ENCODE data around the gene ANKRD11. TPM values are rescaled to one million over a fixed set of nuclear protein-coding genes. Genes with fewer than 3 reads are reported as not detected.

Gene ANKRD11
- total RNA-seq, 1 donor = 97.4 TPM

- Histone ChIP-seq H3K9me3 (ENCODE audit: low read depth, low read length) (no peaks in the 10 kb centered on the region), H4K20me1 (ENCODE audit: insufficient read depth, low read length) (peaks cover 95% of the 10 kb centered on the region), H3K79me2 (ENCODE audit: insufficient read depth, low read length) (peaks cover 97% of the 10 kb centered on the region), H3K27ac (ENCODE audit: low read depth, low read length) (peak overlapping the region; percentile 38), H3K4me3 (ENCODE audit: insufficient read depth, low read length) (no peak overlapping the region), H3K4me2 (ENCODE audit: insufficient read depth, low read length) (peak overlapping the region; percentile 57), H3K36me3 (ENCODE audit: insufficient read depth, low read length) (no peaks in the 10 kb centered on the region), H3K27me3 (ENCODE audit: insufficient read depth, low read length) (no peaks in the 10 kb centered on the region), H3K4me1 (ENCODE audit: insufficient read depth, low read length) (peaks cover 38% of the 10 kb centered on the region), H2AFZ (ENCODE audit: low read length) (no peak overlapping the region)
- TF ChIP-seq CTCF (IDR thresholded peaks at IDR 0.05; ENCODE audit: extremely low read depth, low read depth, low read length) = no peak
- no peak for DNase-seq (ENCODE audit: insufficient read length, low spot score, missing footprints)
Observed at GRCh38 chr16:89410322-89410721, 80.0 kb downstream of the ANKRD11 start.

DNA sequence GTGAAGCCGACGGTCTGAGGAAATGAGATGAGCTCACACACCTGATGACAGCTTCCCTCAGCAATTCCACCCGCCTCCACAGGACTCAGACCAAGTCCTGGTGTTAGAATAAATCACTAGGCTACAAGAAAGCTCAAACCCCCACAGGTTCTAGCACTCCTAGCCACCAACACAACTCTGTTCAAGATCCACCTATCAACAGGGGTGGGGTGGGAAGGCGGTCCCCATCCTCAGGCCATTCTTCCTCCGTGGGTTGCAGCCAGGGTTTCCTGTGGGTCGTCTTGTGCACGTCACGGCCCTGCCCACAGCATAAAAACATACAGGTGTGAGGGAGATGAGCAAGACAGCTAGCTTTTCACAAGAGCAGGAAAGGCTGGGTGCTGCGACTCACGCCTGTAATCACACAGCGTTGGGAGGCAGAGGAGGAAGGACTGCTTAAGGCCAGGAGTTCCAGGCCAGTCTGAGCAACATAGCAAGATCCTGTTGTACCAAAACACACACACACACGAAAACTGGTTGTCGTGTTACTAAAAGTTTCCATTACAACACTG lies 81.1 kb downstream of the ANKRD11 start:
- H3K4me1 ChIP-seq (ENCODE audit: insufficient read depth, low read length) = peaks cover 38% of the 10 kb centered on the region
- TF ChIP-seq CTCF (IDR thresholded peaks at IDR 0.05; ENCODE audit: extremely low read depth, low read depth, low read length) = no peak
- no peaks in the 10 kb centered on the region for H3K9me3 ChIP-seq (ENCODE audit: low read depth, low read length)
- H3K36me3 ChIP-seq (ENCODE audit: insufficient read depth, low read length) = no peaks in the 10 kb centered on the region
- H3K4me2 ChIP-seq (ENCODE audit: insufficient read depth, low read length) = no peak overlapping the region
- H2AFZ ChIP-seq (ENCODE audit: low read length) = no peak overlapping the region
- H3K79me2 ChIP-seq (ENCODE audit: insufficient read depth, low read length) = peaks cover 98% of the 10 kb centered on the region
- peaks cover 97% of the 10 kb centered on the region for H4K20me1 ChIP-seq (ENCODE audit: insufficient read depth, low read length)
- peak overlapping the region; percentile 50 for H3K27ac ChIP-seq (ENCODE audit: low read depth, low read length)
- no peak for DNase-seq (ENCODE audit: insufficient read length, low spot score, missing footprints)
- H3K4me3 ChIP-seq (ENCODE audit: insufficient read depth, low read length) = no peak overlapping the region
- H3K27me3 ChIP-seq (ENCODE audit: insufficient read depth, low read length) = no peaks in the 10 kb centered on the region

GRCh38 chr16:89408315-89408714 lies 82.0 kb downstream of the ANKRD11 start:
- no peak overlapping the region for H3K4me2 ChIP-seq (ENCODE audit: insufficient read depth, low read length)
- H3K4me3 ChIP-seq (ENCODE audit: insufficient read depth, low read length) = no peak overlapping the region
- no peaks in the 10 kb centered on the region for H3K9me3 ChIP-seq (ENCODE audit: low read depth, low read length)
- no peak for DNase-seq (ENCODE audit: insufficient read length, low spot score, missing footprints)
- TF ChIP-seq CTCF (IDR thresholded peaks at IDR 0.05; ENCODE audit: extremely low read depth, low read depth, low read length) = no peak
- no peaks in the 10 kb centered on the region for H3K36me3 ChIP-seq (ENCODE audit: insufficient read depth, low read length)
- H4K20me1 ChIP-seq (ENCODE audit: insufficient read depth, low read length) = peaks cover 97% of the 10 kb centered on the region
- no peak overlapping the region for H2AFZ ChIP-seq (ENCODE audit: low read length)
- H3K27me3 ChIP-seq (ENCODE audit: insufficient read depth, low read length) = no peaks in the 10 kb centered on the region
- peaks cover 36% of the 10 kb centered on the region for H3K4me1 ChIP-seq (ENCODE audit: insufficient read depth, low read length)
- peak overlapping the region; percentile 5 for H3K27ac ChIP-seq (ENCODE audit: low read depth, low read length)
- H3K79me2 ChIP-seq (ENCODE audit: insufficient read depth, low read length) = peaks cover 98% of the 10 kb centered on the region

- no peak for DNase-seq (ENCODE audit: insufficient read length, low spot score, missing footprints)
- no peak overlapping the region for H3K4me2 ChIP-seq (ENCODE audit: insufficient read depth, low read length)
- H3K4me1 ChIP-seq (ENCODE audit: insufficient read depth, low read length) = peaks cover 33% of the 10 kb centered on the region
Observed at GRCh38 chr16:89407925-89408300, 82.4 kb downstream of the ANKRD11 start.

More at GRCh38 chr16:89407925-89408300, 82.4 kb downstream of the ANKRD11 start:
- H3K4me3 ChIP-seq (ENCODE audit: insufficient read depth, low read length) = no peak overlapping the region
- H4K20me1 ChIP-seq (ENCODE audit: insufficient read depth, low read length) = peaks cover 98% of the 10 kb centered on the region
- H3K36me3 ChIP-seq (ENCODE audit: insufficient read depth, low read length) = no peaks in the 10 kb centered on the region
- no peak for TF ChIP-seq CTCF (IDR thresholded peaks at IDR 0.05; ENCODE audit: extremely low read depth, low read depth, low read length)
- H3K27me3 ChIP-seq (ENCODE audit: insufficient read depth, low read length) = no peaks in the 10 kb centered on the region
- no peak overlapping the region for H2AFZ ChIP-seq (ENCODE audit: low read length)
- peak overlapping the region; percentile 5 for H3K27ac ChIP-seq (ENCODE audit: low read depth, low read length)
- H3K9me3 ChIP-seq (ENCODE audit: low read depth, low read length) = no peaks in the 10 kb centered on the region
- H3K79me2 ChIP-seq (ENCODE audit: insufficient read depth, low read length) = peaks cover 98% of the 10 kb centered on the region
